IMR-90 (cell line): ENCODE results near the gene HPSE2. TPM values are rescaled to one million over a fixed set of nuclear protein-coding genes. Genes with fewer than 3 reads are reported as not detected.

ENCODE experiments used
- ATAC-seq: fragments of 200-7000 bp; cut with Tn5 transposase; 2 replicates; pipeline ENCODE4 v1.9.1; 2020; ENCODE audit warnings: low read depth, mild to moderate bottlenecking, moderate library complexity
- BruUV-seq: library from RNA; stranded (reverse); fragments of 400-500 nt; replicated peaks from 2 replicates; lab custom pipeline; 2021; lab: Mats Ljungman, UMichigan
- CTCF ChIA-PET: fragments of 300-600 bp; formaldehyde crosslinking; extraction: SDS; loops from one replicate; lab custom pipeline; 2021; ENCODE audit warnings: antibody characterized with exemption; lab: Yijun Ruan, JAX
- POLR2A ChIA-PET: fragments of 300-600 bp; sonication (Branson Sonifier 250); formaldehyde crosslinking; loops from one replicate; lab custom pipeline; 2022; ENCODE audit warnings: antibody characterized with exemption; ENCODE audit not compliant: unreplicated experiment; lab: Charles Lee
- DNase-seq: peaks from one replicate; pipeline ENCODE4 v3.0.0; 2013
- H2AFZ ChIP-seq: replicated peaks from 2 replicates; pipeline ENCODE3; 2013; ENCODE audit warnings: low read length, mild to moderate bottlenecking; ENCODE audit not compliant: poor library complexity
- H2AK5ac ChIP-seq: 2 replicates; pipeline ENCODE4 v1.6.1; 2013; ENCODE audit warnings: low read depth, low read length, inconsistent platforms
- H2AK9ac ChIP-seq: replicated peaks from 2 replicates; pipeline ENCODE3; 2013; ENCODE audit warnings: mild to moderate bottlenecking, low read depth, low read length, moderate library complexity; ENCODE audit not compliant: poor library complexity
- H2BK120ac ChIP-seq: 2 replicates; pipeline ENCODE4 v1.6.1; 2013; ENCODE audit warnings: low read depth, low read length, inconsistent platforms
- H2BK15ac ChIP-seq: 3 replicates; pipeline ENCODE4 v1.6.1; 2013; ENCODE audit warnings: low read depth, low read length, inconsistent platforms
- H2BK20ac ChIP-seq: 2 replicates; pipeline ENCODE4 v1.6.1; 2013; ENCODE audit warnings: low read depth, mild to moderate bottlenecking, inconsistent platforms, low read length, moderate library complexity
- H2BK5ac ChIP-seq: 2 replicates; pipeline ENCODE4 v1.6.1; 2013; ENCODE audit warnings: mild to moderate bottlenecking, low read depth, low read length, inconsistent platforms; ENCODE audit not compliant: poor library complexity, severe bottlenecking
- H3K14ac ChIP-seq: replicated peaks from 2 replicates; pipeline ENCODE4 v1.6.1; 2013; ENCODE audit warnings: low read depth, low read length, inconsistent platforms
- H3K18ac ChIP-seq: 2 replicates; pipeline ENCODE4 v1.6.1; 2013; ENCODE audit warnings: low read depth, low read length, control low read depth
- H3K23ac ChIP-seq: 2 replicates; pipeline ENCODE4 v1.6.1; 2013; ENCODE audit warnings: low read depth, low read length, inconsistent platforms
- H3K27ac ChIP-seq: 2 replicates; pipeline ENCODE4 v1.5.1; 2013; ENCODE audit warnings: mild to moderate bottlenecking, control low read depth, low read length; ENCODE audit not compliant: insufficient read depth
- H3K27me3 ChIP-seq: 2 replicates; pipeline ENCODE4 v1.6.1; 2013; ENCODE audit warnings: low read length; ENCODE audit not compliant: control insufficient read depth, insufficient read depth
- H3K36me3 ChIP-seq: 2 replicates; pipeline ENCODE4 v1.6.1; 2013; ENCODE audit warnings: low read length, mixed read lengths; ENCODE audit not compliant: control insufficient read depth, insufficient read depth
- H3K4ac ChIP-seq: 2 replicates; pipeline ENCODE4 v1.6.1; 2013; ENCODE audit warnings: low read depth, low read length, inconsistent platforms
- H3K4me1 ChIP-seq: 2 replicates; pipeline ENCODE4 v1.6.1; 2013; ENCODE audit warnings: low read length, mixed read lengths; ENCODE audit not compliant: control insufficient read depth, insufficient read depth
- H3K4me2 ChIP-seq: 2 replicates; pipeline ENCODE4 v1.6.1; 2013; ENCODE audit warnings: low read depth, mild to moderate bottlenecking, control low read depth, low read length, moderate library complexity
- H3K4me3 ChIP-seq: 2 replicates; pipeline ENCODE4 v1.5.1; 2013; ENCODE audit warnings: low read depth, mild to moderate bottlenecking, control low read depth, low read length, moderate library complexity; ENCODE audit not compliant: insufficient read depth
- H3K56ac ChIP-seq: 2 replicates; pipeline ENCODE4 v1.6.1; 2013; ENCODE audit warnings: low read length, inconsistent platforms; ENCODE audit not compliant: insufficient read depth; ENCODE audit errors: extremely low read depth
- H3K79me1 ChIP-seq, 2 experiments: 2 replicates each; pipeline ENCODE4 v1.6.1; 2013; ENCODE audit warnings: low read length in 2 of 2, inconsistent platforms in 1 of 2, low read depth in 1 of 2
- H3K9ac ChIP-seq: 2 replicates; pipeline ENCODE4 v1.6.1; 2013; ENCODE audit warnings: low read depth, low read length, control low read depth
- H3K9me1 ChIP-seq: 2 replicates; pipeline ENCODE4 v1.6.1; 2013; ENCODE audit warnings: low read length, inconsistent platforms; ENCODE audit not compliant: insufficient read depth
- H3K9me3 ChIP-seq: 2 replicates; pipeline ENCODE4 v1.6.1; 2013; ENCODE audit warnings: low read length; ENCODE audit not compliant: control insufficient read depth, insufficient read depth
- H4K20me1 ChIP-seq: 2 replicates; pipeline ENCODE4 v1.6.1; 2013; ENCODE audit warnings: low read length, inconsistent platforms; ENCODE audit not compliant: insufficient read depth
- H4K5ac ChIP-seq: 2 replicates; pipeline ENCODE4 v1.6.1; 2013; ENCODE audit warnings: mild to moderate bottlenecking, low read depth, low read length, control low read depth
- H4K8ac ChIP-seq, 2 experiments: 2 replicates each; pipeline ENCODE4 v1.6.1; 2013; ENCODE audit warnings: low read depth in 2 of 2, low read length in 2 of 2, control low read depth in 1 of 2, inconsistent platforms in 1 of 2
- H4K91ac ChIP-seq: 2 replicates; pipeline ENCODE4 v1.6.1; 2013; ENCODE audit warnings: low read depth, low read length, inconsistent platforms; ENCODE audit not compliant: insufficient read depth
- BHLHE40 ChIP-seq: fragments of 150-350 bp; IDR thresholded peaks from 2 replicates; pipeline ENCODE4 v1.6.1; 2016; ENCODE audit warnings: mild to moderate bottlenecking, low read depth, low read length
- CEBPB ChIP-seq: IDR thresholded peaks from 2 replicates; pipeline ENCODE4 v1.6.1; 2012; ENCODE audit warnings: low read depth, low read length, improper control_type of control experiment
- CHD1 ChIP-seq: IDR thresholded peaks from 2 replicates; pipeline ENCODE4 v1.6.1; 2012; ENCODE audit warnings: low read depth, low read length, improper control_type of control experiment
- ELK1 ChIP-seq: fragments of 150-350 bp; IDR thresholded peaks from 2 replicates; pipeline ENCODE4 v1.6.1; 2016; ENCODE audit warnings: low read depth, mild to moderate bottlenecking, low read length, moderate library complexity, borderline replicate concordance
- FOS ChIP-seq: fragments of 150-350 bp; IDR thresholded peaks from 2 replicates; pipeline ENCODE4 v1.6.1; 2016; ENCODE audit warnings: low read depth, low read length
- MAFK ChIP-seq: IDR thresholded peaks from 2 replicates; pipeline ENCODE4 v1.6.1; 2012; ENCODE audit warnings: low read depth, low read length, improper control_type of control experiment
- MAZ ChIP-seq: IDR thresholded peaks from 2 replicates; pipeline ENCODE4 v1.6.1; 2012; ENCODE audit warnings: low read depth, mild to moderate bottlenecking, low read length, improper control_type of control experiment, moderate library complexity, borderline replicate concordance
- MXI1 ChIP-seq: IDR thresholded peaks from 2 replicates; pipeline ENCODE4 v1.6.1; 2012; ENCODE audit warnings: low read depth, mild to moderate bottlenecking, low read length, moderate library complexity, borderline replicate concordance
- NFE2L2 ChIP-seq: fragments of 150-350 bp; IDR thresholded peaks from 2 replicates; pipeline ENCODE4 v1.6.1; 2016; ENCODE audit warnings: low read depth, mild to moderate bottlenecking, low read length
- POLR2A ChIP-seq: IDR thresholded peaks from 2 replicates; pipeline ENCODE4 v1.6.1; 2012; ENCODE audit warnings: mild to moderate bottlenecking, low read depth, low read length
- RAD21 ChIP-seq: IDR thresholded peaks from 2 replicates; pipeline ENCODE4 v1.6.1; 2012; ENCODE audit warnings: low read length, improper control_type of control experiment
- RCOR1 ChIP-seq: IDR thresholded peaks from 2 replicates; pipeline ENCODE4 v1.6.1; 2012; ENCODE audit warnings: mild to moderate bottlenecking, low read length, improper control_type of control experiment; ENCODE audit not compliant: insufficient replicate concordance
- RFX5 ChIP-seq: IDR thresholded peaks from 2 replicates; pipeline ENCODE4 v1.8.0; 2012; ENCODE audit warnings: low read depth, mild to moderate bottlenecking, low read length, moderate library complexity
- SMC3 ChIP-seq: fragments of 150-350 bp; IDR thresholded peaks from 2 replicates; pipeline ENCODE4 v1.6.1; 2016; ENCODE audit warnings: low read depth, mild to moderate bottlenecking, antibody characterized with exemption, low read length, moderate library complexity
- WGBS, 2 experiments: methylation state at CpG; one replicate each; pipeline versions ENCODE4 v1.1.5 to v1.1.7; 2013; ENCODE audit warnings: missing lambda C conversion rate in 2 of 2; ENCODE audit not compliant: insufficient read length in 1 of 2; ENCODE audit errors: extremely low coverage in 2 of 2; 5-methylcytosine and 5-hydroxymethylcytosine counted together
- dilution Hi-C: fragments of 300-500 bp; cut with HindIII; formaldehyde crosslinking; loops from one replicate; pipeline ENCODE4 v1.14.3; 2018; ENCODE audit warnings: low sequenced_read_pairs; ENCODE audit not compliant: unreplicated experiment
- in situ Hi-C: fragments of 300-500 bp; cut with MboI; formaldehyde crosslinking; loops from 3 replicates; pipeline ENCODE4 v1.14.3; 2019; ENCODE audit warnings: low sequenced_read_pairs, inconsistent platforms, mixed read lengths
- intact Hi-C: fragments of 100-400 bp; cut with micrococcal nuclease; formaldehyde crosslinking; loops from 2 replicates; pipeline ENCODE4 v1.10.0; 2022
- polyA plus RNA-seq, 3 experiments: library from polyadenylated mRNA; depleted of rRNA; stranded (reverse); fragments of >200 nt; gene quantifications; 2 replicates each; pipeline ENCODE4 v1.2.3, GENCODE V29; 2012; ENCODE audit warnings: low replicate concordance in 1 of 3
- total RNA-seq: library from RNA; depleted of rRNA; stranded (reverse); fragments of >200 nt; gene quantifications from 2 replicates; pipeline ENCODE4 v1.2.3, GENCODE V29; 2012
- TF ChIP-seq, protein P1 (sequence below): conservative IDR thresholded peaks from 2 replicates; pipeline ENCODE4 v1.5.1; 2012; ENCODE audit warnings: mild to moderate bottlenecking, low read depth, low read length, improper control_type of control experiment
- TF ChIP-seq, protein P2 (sequence below): fragments of 150-350 bp; IDR thresholded peaks from 2 replicates; pipeline ENCODE4 v1.6.1; 2017; ENCODE audit warnings: mild to moderate bottlenecking, antibody characterized with exemption, low read length, low read depth

Gene HPSE2
- total and polyA plus RNA-seq, 2 of the 4 experiments (the other 2 are of a cell fraction), result not detected

- Histone ChIP-seq H3K9me3 (no peaks in the 10 kb centered on the region), H2BK120ac (no peak overlapping the region), H3K4me2 (no peak overlapping the region), H3K4ac (no peak overlapping the region), H3K27me3 (no peaks in the 10 kb centered on the region), H4K8ac (no peak overlapping the region), H3K79me1 (no peaks in the 10 kb centered on the region), H3K56ac (no peak overlapping the region), H2AK5ac (no peak overlapping the region), H4K5ac (no peak overlapping the region), H2BK5ac (no peak overlapping the region), H3K23ac (no peak overlapping the region), H3K4me3 (no peak overlapping the region), H3K4me1 (peaks cover 10% of the 10 kb centered on the region), H3K27ac (no peak overlapping the region), H2BK15ac (no peak overlapping the region), H3K18ac (no peak overlapping the region), H4K20me1 (no peaks in the 10 kb centered on the region), H2AK9ac (no peak overlapping the region), H3K9me1 (peaks cover 6% of the 10 kb centered on the region; the same call in 1 of the 2 replicates), H3K14ac (no peak overlapping the region), H2AFZ (no peak overlapping the region), H3K36me3 (no peaks in the 10 kb centered on the region), H2BK20ac (no peak overlapping the region), H3K9ac (no peak overlapping the region), H4K91ac (no peak overlapping the region)
- no TSS peak for BruUV-seq
- WGBS, 2 experiments, result no CpG with 5 or more reads among the region's 6 CpGs
- DNase-seq (no peak), ATAC-seq (no peak)
- intact Hi-C loops, result no loop called here
- dilution Hi-C loops, result no loop called here
- POLR2A ChIA-PET, result no interaction called here
- CTCF ChIA-PET, result no interaction called here
- in situ Hi-C loops, result no loop called here
- TF ChIP-seq CEBPB (no peak), CHD1 (no peak), MAZ (no peak), RAD21 (no peak), RCOR1 (no peak), BHLHE40 (no peak), POLR2A (no peak), NFE2L2 (no peak), ELK1 (no peak), MAFK (no peak), MXI1 (no peak), RFX5 (no peak), FOS (no peak), SMC3 (no peak)
- TF ChIP-seq, protein P1, sequence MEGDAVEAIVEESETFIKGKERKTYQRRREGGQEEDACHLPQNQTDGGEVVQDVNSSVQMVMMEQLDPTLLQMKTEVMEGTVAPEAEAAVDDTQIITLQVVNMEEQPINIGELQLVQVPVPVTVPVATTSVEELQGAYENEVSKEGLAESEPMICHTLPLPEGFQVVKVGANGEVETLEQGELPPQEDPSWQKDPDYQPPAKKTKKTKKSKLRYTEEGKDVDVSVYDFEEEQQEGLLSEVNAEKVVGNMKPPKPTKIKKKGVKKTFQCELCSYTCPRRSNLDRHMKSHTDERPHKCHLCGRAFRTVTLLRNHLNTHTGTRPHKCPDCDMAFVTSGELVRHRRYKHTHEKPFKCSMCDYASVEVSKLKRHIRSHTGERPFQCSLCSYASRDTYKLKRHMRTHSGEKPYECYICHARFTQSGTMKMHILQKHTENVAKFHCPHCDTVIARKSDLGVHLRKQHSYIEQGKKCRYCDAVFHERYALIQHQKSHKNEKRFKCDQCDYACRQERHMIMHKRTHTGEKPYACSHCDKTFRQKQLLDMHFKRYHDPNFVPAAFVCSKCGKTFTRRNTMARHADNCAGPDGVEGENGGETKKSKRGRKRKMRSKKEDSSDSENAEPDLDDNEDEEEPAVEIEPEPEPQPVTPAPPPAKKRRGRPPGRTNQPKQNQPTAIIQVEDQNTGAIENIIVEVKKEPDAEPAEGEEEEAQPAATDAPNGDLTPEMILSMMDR, result no peak
- TF ChIP-seq, protein P2, sequence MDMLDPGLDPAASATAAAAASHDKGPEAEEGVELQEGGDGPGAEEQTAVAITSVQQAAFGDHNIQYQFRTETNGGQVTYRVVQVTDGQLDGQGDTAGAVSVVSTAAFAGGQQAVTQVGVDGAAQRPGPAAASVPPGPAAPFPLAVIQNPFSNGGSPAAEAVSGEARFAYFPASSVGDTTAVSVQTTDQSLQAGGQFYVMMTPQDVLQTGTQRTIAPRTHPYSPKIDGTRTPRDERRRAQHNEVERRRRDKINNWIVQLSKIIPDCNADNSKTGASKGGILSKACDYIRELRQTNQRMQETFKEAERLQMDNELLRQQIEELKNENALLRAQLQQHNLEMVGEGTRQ, result no peak
These were observed 282.4 kb downstream of the HPSE2 start for GRCh38 chr10:98953251-98953650.
